Peyer's patch (tissue), 4 donors: Measurements from ENCODE around the gene CDH9.

Source experiments
- POLR2A ChIP-seq, 2 donors: fragments of 450-650 bp; IDR thresholded peaks; one replicate each; pipeline ENCODE4 v1.5.1; 2017; ENCODE audit warnings: antibody characterized with exemption in 2 of 2, mild to moderate bottlenecking in 2 of 2, moderate library complexity in 2 of 2
- TF ChIP-seq, protein P1 (sequence below), 6 experiments: fragments of 450-650 bp in 4 of 6; fragments of 200-600 bp in 2 of 6; sonication (generic) in 1 of 6; IDR thresholded peaks; one replicate each; pipeline ENCODE4 v1.5.1; 2017 to 2019; ENCODE audit warnings: antibody characterized with exemption in 6 of 6, mild to moderate bottlenecking in 3 of 6, moderate library complexity in 1 of 6

- TF ChIP-seq, protein P1, sequence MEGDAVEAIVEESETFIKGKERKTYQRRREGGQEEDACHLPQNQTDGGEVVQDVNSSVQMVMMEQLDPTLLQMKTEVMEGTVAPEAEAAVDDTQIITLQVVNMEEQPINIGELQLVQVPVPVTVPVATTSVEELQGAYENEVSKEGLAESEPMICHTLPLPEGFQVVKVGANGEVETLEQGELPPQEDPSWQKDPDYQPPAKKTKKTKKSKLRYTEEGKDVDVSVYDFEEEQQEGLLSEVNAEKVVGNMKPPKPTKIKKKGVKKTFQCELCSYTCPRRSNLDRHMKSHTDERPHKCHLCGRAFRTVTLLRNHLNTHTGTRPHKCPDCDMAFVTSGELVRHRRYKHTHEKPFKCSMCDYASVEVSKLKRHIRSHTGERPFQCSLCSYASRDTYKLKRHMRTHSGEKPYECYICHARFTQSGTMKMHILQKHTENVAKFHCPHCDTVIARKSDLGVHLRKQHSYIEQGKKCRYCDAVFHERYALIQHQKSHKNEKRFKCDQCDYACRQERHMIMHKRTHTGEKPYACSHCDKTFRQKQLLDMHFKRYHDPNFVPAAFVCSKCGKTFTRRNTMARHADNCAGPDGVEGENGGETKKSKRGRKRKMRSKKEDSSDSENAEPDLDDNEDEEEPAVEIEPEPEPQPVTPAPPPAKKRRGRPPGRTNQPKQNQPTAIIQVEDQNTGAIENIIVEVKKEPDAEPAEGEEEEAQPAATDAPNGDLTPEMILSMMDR (IDR thresholded peaks at IDR 0.05) = no peak
- no peak for TF ChIP-seq POLR2A (IDR thresholded peaks at IDR 0.05)
Observed at GRCh38 chr5:26932238-26932637, 106.1 kb downstream of the CDH9 start.
